Right cardiac atrium (tissue), 5 donors: Measurements from ENCODE around the gene RABEP1. TPM values are rescaled to one million over a fixed set of nuclear protein-coding genes. Genes with fewer than 3 reads are reported as not detected.

ENCODE experiments used
- ATAC-seq, 2 donors: fragments of 200-7000 bp; cut with Tn5 transposase; one replicate each; pipeline versions ENCODE4 v1.8.0 to v1.9.1; 2020; ENCODE audit warnings: moderate library complexity in 2 of 2, mild to moderate bottlenecking in 1 of 2
- DNase-seq, 3 donors: peaks; one replicate each; pipeline ENCODE4 v3.0.0-alpha.2; 2020
- H3K27ac ChIP-seq: one replicate; pipeline ENCODE4 v1.5.1; 2013; ENCODE audit warnings: mild to moderate bottlenecking, low read length, control low read depth, moderate library complexity
- H3K27me3 ChIP-seq: one replicate; pipeline ENCODE4 v1.6.1; 2013; ENCODE audit not compliant: control insufficient read depth, insufficient read depth
- H3K4me1 ChIP-seq: one replicate; pipeline ENCODE4 v1.6.1; 2013; ENCODE audit warnings: low read length; ENCODE audit not compliant: control insufficient read depth, insufficient read depth
- H3K4me3 ChIP-seq: one replicate; pipeline ENCODE4 v1.5.1; 2013; ENCODE audit warnings: low read length, control low read depth
- H3K9me3 ChIP-seq: one replicate; pipeline ENCODE4 v1.6.1; 2013; ENCODE audit warnings: low read length; ENCODE audit not compliant: control insufficient read depth
- WGBS: extraction: QIAGEN DNeasy Blood & Tissue Kit; methylation state at CpG from one replicate; pipeline ENCODE4 v1.1.7; 2013; 5-methylcytosine and 5-hydroxymethylcytosine counted together
- intact Hi-C, 4 donors: fragments of 100-400 bp; cut with DNase I; formaldehyde crosslinking; loops; one replicate each; pipeline versions ENCODE4 v1.11.0 to v1.14.0; 2022 to 2023
- polyA plus RNA-seq: library from polyadenylated mRNA; stranded (reverse); fragments of 200-250 nt; gene quantifications from one replicate; pipeline ENCODE4 v1.2.3, GENCODE V29; 2013
- total RNA-seq, 4 donors: library from RNA; stranded (reverse); fragmentation: NEBNext Ultra II Directional; extraction: Animal tissue kit (Norgen Biotek cat#: 25700); gene quantifications; one replicate each; pipeline ENCODE4 v1.2.1, GENCODE V29; 2021
- donor health status: healthy with polysubstance abuse.
- donor health status: DM: no; HTN: yes; CAD: no.
- donor health status: DM: no; HTN: no; CAD: no.
- donor health status: DM: no; HTN: yes; CAD: no; lungs with severe emphysema.
- donor health status: DM: yes; HTN: yes; CAD: no.

Gene RABEP1
- total and polyA plus RNA-seq, 5 donors: 18.6 to 53.2 (median 46.8) TPM

DNA sequence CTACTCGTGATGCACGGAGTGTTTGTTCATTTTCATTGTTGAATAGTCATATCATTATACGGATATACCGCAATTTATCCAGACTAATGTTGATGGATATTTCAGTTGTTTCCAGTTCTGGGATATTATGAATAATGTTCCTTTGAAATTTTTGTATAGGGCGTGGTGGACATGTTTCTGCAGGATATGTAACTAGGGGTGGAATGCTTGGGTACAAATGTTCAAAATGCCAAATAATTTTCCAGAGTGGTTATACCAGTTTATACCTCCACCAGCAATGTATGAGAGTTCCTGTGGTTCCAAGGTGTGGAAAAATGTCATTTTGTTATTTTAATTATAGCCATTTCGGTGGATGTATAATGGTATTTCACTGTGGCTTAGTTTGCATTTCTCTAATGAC, 83.7 kb downstream of the RABEP1 start:
- Histone ChIP-seq H3K27me3 (no peaks in the 10 kb centered on the region), H3K27ac (no peak overlapping the region), H3K4me3 (no peak overlapping the region), H3K4me1 (no peaks in the 10 kb centered on the region), H3K9me3 (no peaks in the 10 kb centered on the region)
- WGBS: 92% methylated on average over 6 of the region's 6 CpGs
- DNase-seq: no peak
- no peak for ATAC-seq
- intact Hi-C loops: no loop called here

DNA sequence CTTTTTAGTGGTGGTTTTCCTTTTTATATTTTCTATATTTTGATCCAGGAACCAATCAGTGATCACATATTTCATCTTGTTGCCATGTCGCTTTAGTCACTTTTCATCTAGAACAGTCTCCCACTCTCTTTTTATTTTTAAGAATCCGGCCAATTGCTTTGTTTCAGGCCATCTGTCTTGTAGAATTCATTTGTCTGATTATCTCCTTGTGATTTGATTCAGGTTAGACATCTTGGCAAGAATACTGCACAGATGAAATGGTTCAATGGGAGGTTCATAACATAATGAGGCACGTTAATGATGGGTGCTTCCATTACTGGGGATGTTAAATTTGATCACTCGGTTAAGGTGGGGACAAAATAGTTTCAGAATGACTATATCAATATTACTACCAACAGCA, 88.3 kb downstream of the RABEP1 start:
- no peak overlapping the region for H3K4me3 ChIP-seq
- intact Hi-C loops: no loop called here
- WGBS: 96% methylated on average over 4 of the region's 4 CpGs
- no peaks in the 10 kb centered on the region for H3K9me3 ChIP-seq
- no peak overlapping the region for H3K27ac ChIP-seq
- ATAC-seq (no peak), DNase-seq (no peak)
- H3K27me3 ChIP-seq: no peaks in the 10 kb centered on the region
- H3K4me1 ChIP-seq: no peaks in the 10 kb centered on the region

DNA sequence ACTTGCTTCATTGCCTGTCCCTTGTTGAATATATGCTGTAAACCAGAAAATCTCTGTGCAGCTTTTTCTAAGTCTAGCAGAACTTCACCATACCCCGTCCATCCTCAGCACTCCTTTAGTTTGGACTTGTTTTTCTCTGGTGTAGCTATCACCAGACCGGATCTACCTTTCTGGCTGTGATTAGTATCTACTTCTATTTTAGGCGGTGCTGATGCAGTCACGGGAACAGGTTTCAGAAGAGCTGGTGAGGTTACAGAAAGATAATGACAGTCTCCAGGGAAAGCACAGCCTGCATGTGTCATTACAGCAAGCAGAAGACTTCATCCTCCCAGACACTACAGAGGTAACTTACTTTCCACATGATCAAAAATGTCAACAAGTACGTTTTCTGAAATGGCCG, 91.0 kb downstream of the RABEP1 start:
- Histone ChIP-seq H3K27ac (no peak overlapping the region), H3K4me1 (no peaks in the 10 kb centered on the region), H3K27me3 (no peaks in the 10 kb centered on the region), H3K4me3 (no peak overlapping the region), H3K9me3 (no peaks in the 10 kb centered on the region)
- DNase-seq (no peak), ATAC-seq (no peak)
- intact Hi-C loops: no loop called here
- 79% methylated on average over 6 of the region's 6 CpGs for WGBS

DNA sequence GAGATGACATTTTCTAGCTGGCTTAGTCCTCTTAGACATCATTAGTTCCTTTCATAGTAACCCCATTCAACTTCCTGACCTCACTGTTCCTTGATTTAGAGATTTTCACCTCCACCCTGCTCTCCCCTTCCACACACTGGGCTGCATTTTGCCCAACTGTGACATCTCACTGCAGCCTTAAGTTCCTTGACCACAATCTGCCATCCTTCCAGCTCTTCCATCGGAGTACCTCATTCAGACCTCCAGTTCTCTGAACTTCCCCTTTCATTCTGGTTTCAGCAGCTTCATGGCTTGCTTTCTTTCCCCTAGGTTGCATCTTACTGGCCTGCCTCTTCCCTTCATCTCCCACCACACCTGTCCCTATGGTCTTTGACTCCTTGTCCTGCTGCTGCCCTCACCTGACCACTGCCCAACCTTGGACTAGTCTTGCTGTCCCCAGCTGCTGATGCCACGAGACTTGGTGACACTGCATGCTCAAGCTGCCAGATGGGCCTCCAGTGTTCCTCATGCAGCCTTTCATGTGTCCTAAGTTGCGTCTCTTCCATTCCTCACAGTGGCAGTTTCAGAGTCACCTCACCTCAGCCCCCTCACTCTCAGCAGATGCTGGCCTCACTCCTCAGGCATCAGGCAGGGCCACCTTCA, 96.6 kb downstream of the RABEP1 start:
- Histone ChIP-seq H3K4me3 (no peak overlapping the region), H3K4me1 (no peaks in the 10 kb centered on the region), H3K27me3 (no peaks in the 10 kb centered on the region), H3K9me3 (no peaks in the 10 kb centered on the region), H3K27ac (no peak overlapping the region)
- intact Hi-C loops: no loop called here
- ATAC-seq (no peak), DNase-seq (no peak)
- 94% methylated on average over 3 of the region's 3 CpGs for WGBS

DNA sequence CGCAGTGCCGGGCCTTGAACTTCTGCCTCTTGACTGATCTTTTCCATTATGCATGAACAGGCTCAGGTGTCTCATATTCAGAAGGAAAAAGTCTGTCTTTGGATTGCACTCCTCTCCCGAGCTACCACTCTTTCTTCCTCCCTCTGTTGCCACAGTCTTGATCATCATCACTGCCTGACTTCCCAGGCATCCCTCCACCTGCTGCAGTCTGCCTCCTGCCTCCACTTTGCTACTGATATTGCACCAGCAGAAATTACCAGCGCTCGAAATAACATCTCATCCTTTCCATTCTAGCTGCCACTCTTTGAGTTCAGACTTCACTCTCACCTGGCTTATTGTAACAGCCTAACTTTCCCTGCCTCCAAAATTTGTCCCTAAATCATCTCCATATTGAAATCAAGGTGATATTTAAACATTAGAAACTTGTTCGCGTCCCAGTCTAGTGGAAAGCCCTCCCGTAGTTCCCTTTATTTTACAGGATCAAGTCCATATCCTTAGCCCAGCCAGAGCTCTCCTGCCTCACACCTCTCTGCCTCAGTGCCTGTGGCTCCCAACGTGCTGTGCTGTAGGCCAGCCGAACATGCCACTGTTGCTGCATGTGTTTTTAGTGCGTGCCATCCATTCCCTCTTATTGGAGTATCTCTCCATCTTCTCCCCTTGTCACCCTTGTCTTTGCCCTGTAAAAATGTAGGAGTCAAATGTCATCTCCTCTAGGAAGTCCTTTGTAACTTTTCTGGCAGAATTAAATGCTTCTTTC, 97.4 kb downstream of the RABEP1 start:
- WGBS: 89% methylated on average over 11 of the region's 11 CpGs

DNA sequence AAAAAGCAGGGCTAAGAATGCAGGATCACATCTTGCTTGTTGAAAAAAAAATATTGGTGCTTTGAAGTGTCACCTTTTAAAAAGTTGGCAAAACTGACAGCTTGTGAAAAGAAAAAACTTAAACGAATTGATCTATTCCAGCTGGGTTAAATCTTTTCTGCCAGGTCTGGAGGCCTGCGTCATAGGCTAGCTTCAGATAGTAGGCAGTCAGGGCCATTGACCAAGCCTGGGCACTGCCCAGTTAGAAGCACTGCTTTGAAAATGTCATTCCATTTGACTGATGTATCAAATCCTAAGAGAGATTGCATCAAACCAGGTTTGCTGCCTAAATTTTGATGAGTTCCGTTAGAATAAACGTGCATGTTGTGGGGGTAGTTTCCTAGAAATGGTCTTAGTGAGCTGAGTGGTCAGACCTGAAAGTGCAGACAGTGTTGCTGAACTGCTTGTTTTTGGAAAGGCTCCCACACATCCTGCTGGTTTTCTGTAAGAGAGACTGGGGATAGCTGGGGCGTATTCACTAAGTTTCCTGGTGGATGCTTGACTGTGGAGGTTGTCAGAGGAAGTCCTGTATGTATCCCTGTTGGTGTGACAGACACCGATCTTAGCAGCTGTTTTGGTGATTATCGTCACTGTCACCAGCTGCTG, 98.5 kb downstream of the RABEP1 start:
- DNase-seq (no peak), ATAC-seq (peak in 1 of 2 donors; percentile 30)
- H3K4me3 ChIP-seq: no peak overlapping the region
- H3K27ac ChIP-seq: no peak overlapping the region
- WGBS: 56% methylated on average over 7 of the region's 7 CpGs
- H3K9me3 ChIP-seq: no peaks in the 10 kb centered on the region
- intact Hi-C loops: no loop called here
- H3K27me3 ChIP-seq: no peaks in the 10 kb centered on the region
- no peaks in the 10 kb centered on the region for H3K4me1 ChIP-seq

More for the DNA sequence above, 97.4 kb downstream of the RABEP1 start:
- DNase-seq (no peak), ATAC-seq (no peak)
- H3K27ac ChIP-seq: no peak overlapping the region
- intact Hi-C loops: no loop called here
- H3K4me3 ChIP-seq: no peak overlapping the region
- no peaks in the 10 kb centered on the region for H3K27me3 ChIP-seq
- H3K9me3 ChIP-seq: no peaks in the 10 kb centered on the region
- no peaks in the 10 kb centered on the region for H3K4me1 ChIP-seq

DNA sequence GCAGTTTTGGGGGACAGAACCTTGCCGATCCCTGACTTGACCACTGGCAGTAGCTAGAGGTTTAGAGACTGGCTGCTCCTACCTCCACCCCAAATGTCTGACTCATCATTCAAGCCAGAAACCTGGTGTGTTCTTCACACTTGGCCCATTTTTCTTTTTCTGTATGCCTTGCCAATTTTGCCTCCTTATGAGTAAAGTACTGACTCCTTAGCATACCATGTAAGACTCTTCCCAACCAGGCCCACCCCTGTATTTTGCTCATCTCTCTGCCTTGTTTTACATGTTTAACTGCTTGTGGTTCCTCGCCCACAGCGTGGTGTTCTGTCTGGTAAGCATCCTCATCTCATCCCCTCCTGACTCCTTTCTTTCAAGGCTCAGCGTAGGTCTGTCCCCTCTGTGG, 99.5 kb downstream of the RABEP1 start:
- DNase-seq (no peak), ATAC-seq (peak in 1 of 2 donors; percentile 17)
- Histone ChIP-seq H3K27me3 (no peaks in the 10 kb centered on the region), H3K4me3 (no peak overlapping the region), H3K27ac (no peak overlapping the region), H3K4me1 (no peaks in the 10 kb centered on the region), H3K9me3 (no peaks in the 10 kb centered on the region)
- 94% methylated on average over 4 of the region's 4 CpGs for WGBS
- intact Hi-C loops: no loop called here

DNA sequence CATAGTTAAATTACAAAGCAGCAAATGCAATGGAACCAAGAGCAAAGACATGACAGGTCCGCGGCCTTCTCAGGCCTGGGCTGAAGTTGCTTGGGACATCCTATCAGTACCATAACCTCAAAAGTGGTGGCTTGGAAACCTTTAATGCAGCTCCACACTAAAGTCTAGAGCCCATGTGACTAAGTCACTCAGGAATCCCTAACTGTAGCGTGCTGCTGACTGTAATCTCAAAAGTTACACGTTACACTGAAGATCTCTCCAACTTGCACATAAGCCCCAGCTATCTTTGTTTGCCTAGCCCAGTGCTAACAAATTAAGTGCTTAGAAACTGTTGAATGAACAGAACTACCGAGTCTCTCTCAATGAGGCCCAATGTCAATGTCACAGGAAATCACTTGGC, 109.6 kb downstream of the RABEP1 start:
- no peaks in the 10 kb centered on the region for H3K9me3 ChIP-seq
- no peaks in the 10 kb centered on the region for H3K4me1 ChIP-seq
- WGBS: 74% methylated on average over 5 of the region's 5 CpGs
- H3K27me3 ChIP-seq: no peaks in the 10 kb centered on the region
- H3K27ac ChIP-seq: peak overlapping the region; percentile 20
- ATAC-seq: peak; percentile 36 to 48
- DNase-seq: no peak
- H3K4me3 ChIP-seq: no peak overlapping the region
- intact Hi-C loops: no loop called here

DNA sequence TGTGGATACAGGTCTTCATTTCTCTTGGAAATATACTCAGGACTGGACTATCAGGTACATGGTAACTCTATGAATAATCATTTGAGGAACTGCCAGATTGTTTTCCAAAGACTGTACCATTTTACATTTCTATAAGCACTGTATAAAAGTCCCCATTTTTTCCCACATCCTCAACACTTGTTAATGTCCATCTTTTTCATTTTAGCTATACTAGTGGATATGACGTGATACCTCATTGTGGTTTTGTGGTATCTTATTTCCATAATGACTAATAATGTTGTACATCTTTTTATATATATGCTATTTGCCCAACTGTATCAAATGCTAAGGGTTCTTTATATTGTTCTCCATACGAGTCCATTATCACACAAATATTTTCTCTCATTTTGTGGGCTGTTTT, 114.5 kb downstream of the RABEP1 start:
- WGBS: 88% methylated on average over 2 of the region's 2 CpGs
- intact Hi-C loops: no loop called here
- Histone ChIP-seq H3K27ac (no peak overlapping the region), H3K4me1 (no peaks in the 10 kb centered on the region), H3K27me3 (no peaks in the 10 kb centered on the region), H3K9me3 (no peaks in the 10 kb centered on the region), H3K4me3 (no peak overlapping the region)
- DNase-seq (no peak), ATAC-seq (no peak)

DNA sequence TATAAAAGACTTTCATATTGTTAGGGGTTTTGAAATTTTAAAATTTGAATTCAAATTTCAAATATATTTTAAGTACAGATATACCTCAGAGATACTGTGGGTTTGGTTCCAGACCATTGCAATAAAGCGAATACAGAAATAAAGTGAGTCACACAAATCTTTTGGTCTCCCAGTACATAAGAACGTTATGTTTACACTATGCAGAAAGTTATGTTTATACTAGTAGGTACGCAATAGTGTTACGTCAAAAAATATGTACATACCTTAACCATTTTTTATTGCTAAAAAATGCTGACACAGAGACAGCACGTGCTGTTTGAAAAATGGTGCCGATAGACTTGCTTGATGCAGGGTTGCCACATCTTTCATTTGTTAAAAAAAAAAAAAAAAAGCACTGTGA, 117.7 kb downstream of the RABEP1 start:
- no peaks in the 10 kb centered on the region for H3K27me3 ChIP-seq
- H3K4me1 ChIP-seq: no peaks in the 10 kb centered on the region
- WGBS: 88% methylated on average over 6 of the region's 6 CpGs
- intact Hi-C loops: no loop called here
- no peak overlapping the region for H3K4me3 ChIP-seq
- H3K27ac ChIP-seq: no peak overlapping the region
- DNase-seq (no peak), ATAC-seq (no peak)
- no peaks in the 10 kb centered on the region for H3K9me3 ChIP-seq

DNA sequence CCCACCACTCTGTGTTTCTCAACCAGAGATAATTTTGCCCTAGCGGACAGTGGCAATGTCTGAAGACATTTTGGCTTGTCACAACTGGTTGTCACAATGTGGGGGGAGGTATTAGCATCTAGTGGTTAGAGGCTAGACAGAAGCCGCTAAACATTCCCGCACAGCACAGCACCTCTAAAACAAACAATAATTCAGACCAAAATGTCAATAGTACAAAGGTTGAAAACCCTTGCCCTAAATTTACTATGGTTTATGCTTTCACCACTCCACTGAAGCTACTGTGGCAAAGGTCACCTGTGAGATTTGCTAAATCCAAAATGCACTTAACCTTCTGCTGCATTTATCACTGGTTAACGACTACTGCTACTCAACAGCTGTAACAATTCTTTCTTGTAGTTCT, 123.3 kb downstream of the RABEP1 start:
- H3K4me1 ChIP-seq: no peaks in the 10 kb centered on the region
- ATAC-seq (no peak), DNase-seq (no peak)
- H3K27ac ChIP-seq: no peak overlapping the region
- WGBS: 89% methylated on average over 4 of the region's 4 CpGs
- H3K9me3 ChIP-seq: no peaks in the 10 kb centered on the region
- intact Hi-C loops: no loop called here
- no peaks in the 10 kb centered on the region for H3K27me3 ChIP-seq
- H3K4me3 ChIP-seq: no peak overlapping the region
